ENCODE results near the gene ASTN2. TPM values are rescaled to one million over a fixed set of nuclear protein-coding genes. Genes with fewer than 3 reads are reported as not detected.

The ASTN2 gene
- total RNA-seq, 1 donor from 2014 or later: 10.0 TPM

DNA sequence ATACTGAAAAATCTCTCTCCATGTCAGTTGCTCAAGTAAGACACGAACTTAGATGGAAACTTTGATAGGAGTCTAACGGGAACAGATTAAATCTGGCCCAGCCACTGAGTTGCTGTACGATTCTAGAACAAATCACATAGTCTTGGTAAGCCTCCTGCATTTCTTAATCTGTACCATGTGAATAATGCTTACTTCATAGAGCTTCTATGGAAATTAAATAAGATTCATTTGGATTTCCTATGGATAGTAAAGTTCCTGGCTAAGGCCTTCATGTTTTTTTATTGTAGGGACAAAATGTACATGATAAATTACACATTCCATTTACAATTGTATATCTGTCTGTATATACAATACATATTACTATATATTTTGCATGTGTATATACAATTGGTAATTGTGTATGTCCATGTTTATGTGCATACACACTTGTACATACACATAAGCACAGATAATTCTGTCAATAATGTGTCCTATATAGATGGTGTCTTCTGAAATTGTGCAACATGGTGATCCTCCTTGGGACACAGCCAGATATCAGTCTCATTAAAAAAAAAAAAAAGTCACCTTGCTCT is 397.4 kb downstream of the ASTN2 start:
- H3K36me3 Mint-ChIP-seq (ENCODE audit: low read depth, unreplicated experiment): no peaks in the 10 kb centered on the region
- no peak for DNase-seq (ENCODE audit: low spot score)
- no peaks in the 10 kb centered on the region for H3K4me1 Mint-ChIP-seq (ENCODE audit: unreplicated experiment)
- H3K9me3 Mint-ChIP-seq (ENCODE audit: unreplicated experiment): no peaks in the 10 kb centered on the region
- H3K4me3 Mint-ChIP-seq (ENCODE audit: unreplicated experiment): no peak overlapping the region
- TF ChIP-seq, protein P1, sequence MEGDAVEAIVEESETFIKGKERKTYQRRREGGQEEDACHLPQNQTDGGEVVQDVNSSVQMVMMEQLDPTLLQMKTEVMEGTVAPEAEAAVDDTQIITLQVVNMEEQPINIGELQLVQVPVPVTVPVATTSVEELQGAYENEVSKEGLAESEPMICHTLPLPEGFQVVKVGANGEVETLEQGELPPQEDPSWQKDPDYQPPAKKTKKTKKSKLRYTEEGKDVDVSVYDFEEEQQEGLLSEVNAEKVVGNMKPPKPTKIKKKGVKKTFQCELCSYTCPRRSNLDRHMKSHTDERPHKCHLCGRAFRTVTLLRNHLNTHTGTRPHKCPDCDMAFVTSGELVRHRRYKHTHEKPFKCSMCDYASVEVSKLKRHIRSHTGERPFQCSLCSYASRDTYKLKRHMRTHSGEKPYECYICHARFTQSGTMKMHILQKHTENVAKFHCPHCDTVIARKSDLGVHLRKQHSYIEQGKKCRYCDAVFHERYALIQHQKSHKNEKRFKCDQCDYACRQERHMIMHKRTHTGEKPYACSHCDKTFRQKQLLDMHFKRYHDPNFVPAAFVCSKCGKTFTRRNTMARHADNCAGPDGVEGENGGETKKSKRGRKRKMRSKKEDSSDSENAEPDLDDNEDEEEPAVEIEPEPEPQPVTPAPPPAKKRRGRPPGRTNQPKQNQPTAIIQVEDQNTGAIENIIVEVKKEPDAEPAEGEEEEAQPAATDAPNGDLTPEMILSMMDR (IDR thresholded peaks at IDR 0.05; ENCODE audit: unreplicated experiment): no peak
- H3K27ac Mint-ChIP-seq (ENCODE audit: unreplicated experiment): no peak overlapping the region
- no peaks in the 10 kb centered on the region for H3K27me3 Mint-ChIP-seq (ENCODE audit: unreplicated experiment)

GRCh38 chr9:117014061-117014460 is 400.8 kb downstream of the ASTN2 start:
- Mint-ChIP-seq H3K27me3 (ENCODE audit: unreplicated experiment) (no peaks in the 10 kb centered on the region), H3K4me3 (ENCODE audit: unreplicated experiment) (no peak overlapping the region), H3K27ac (ENCODE audit: unreplicated experiment) (no peak overlapping the region), H3K9me3 (ENCODE audit: unreplicated experiment) (no peaks in the 10 kb centered on the region), H3K36me3 (ENCODE audit: low read depth, unreplicated experiment) (no peaks in the 10 kb centered on the region), H3K4me1 (ENCODE audit: unreplicated experiment) (no peaks in the 10 kb centered on the region)
- TF ChIP-seq, protein P1 (IDR thresholded peaks at IDR 0.05; ENCODE audit: unreplicated experiment): no peak
- DNase-seq (ENCODE audit: low spot score): no peak

DNA sequence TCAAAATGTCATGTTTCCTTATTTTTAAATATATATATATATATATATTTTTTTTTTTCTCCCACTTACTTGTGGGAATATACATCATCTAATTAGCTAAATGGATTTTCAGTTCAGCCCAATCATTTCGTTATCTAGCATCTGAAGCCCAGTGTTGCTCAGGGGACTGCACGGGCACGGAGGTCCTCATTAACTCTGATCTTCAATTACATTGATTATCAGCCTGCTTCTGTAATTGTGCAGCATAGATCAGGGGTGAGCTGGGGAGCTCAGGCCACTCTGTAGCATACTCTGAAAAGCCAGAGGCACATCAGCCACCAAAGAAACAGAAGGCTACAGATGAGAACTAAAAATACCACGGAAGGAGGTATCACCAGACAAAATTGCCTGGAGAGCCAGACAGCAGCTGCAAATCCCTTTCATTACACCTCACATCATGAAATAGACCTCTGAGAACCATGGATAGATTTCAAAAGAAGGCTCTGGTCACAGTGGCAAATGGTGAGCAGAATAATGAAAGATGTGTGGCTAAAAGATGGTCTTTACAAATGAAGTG is 401.3 kb downstream of the ASTN2 start:
- no peaks in the 10 kb centered on the region for H3K27me3 Mint-ChIP-seq (ENCODE audit: unreplicated experiment)
- TF ChIP-seq, protein P1 (IDR thresholded peaks at IDR 0.05; ENCODE audit: unreplicated experiment): no peak
- H3K4me1 Mint-ChIP-seq (ENCODE audit: unreplicated experiment): no peaks in the 10 kb centered on the region
- no peak overlapping the region for H3K27ac Mint-ChIP-seq (ENCODE audit: unreplicated experiment)
- no peaks in the 10 kb centered on the region for H3K36me3 Mint-ChIP-seq (ENCODE audit: low read depth, unreplicated experiment)
- DNase-seq (ENCODE audit: low spot score): no peak
- H3K4me3 Mint-ChIP-seq (ENCODE audit: unreplicated experiment): no peak overlapping the region
- H3K9me3 Mint-ChIP-seq (ENCODE audit: unreplicated experiment): no peaks in the 10 kb centered on the region

GRCh38 chr9:117010061-117010460 is 404.8 kb downstream of the ASTN2 start:
- Mint-ChIP-seq H3K27me3 (ENCODE audit: unreplicated experiment) (no peaks in the 10 kb centered on the region), H3K9me3 (ENCODE audit: unreplicated experiment) (no peaks in the 10 kb centered on the region), H3K27ac (ENCODE audit: unreplicated experiment) (no peak overlapping the region), H3K4me1 (ENCODE audit: unreplicated experiment) (peaks cover 6% of the 10 kb centered on the region), H3K4me3 (ENCODE audit: unreplicated experiment) (no peak overlapping the region), H3K36me3 (ENCODE audit: low read depth, unreplicated experiment) (no peaks in the 10 kb centered on the region)
- no peak for DNase-seq (ENCODE audit: low spot score)
- TF ChIP-seq, protein P1 (IDR thresholded peaks at IDR 0.05; ENCODE audit: unreplicated experiment): no peak

GRCh38 chr9:117008876-117009275 is 406.0 kb downstream of the ASTN2 start:
- TF ChIP-seq, protein P1 (IDR thresholded peaks at IDR 0.05; ENCODE audit: unreplicated experiment): no peak
- no peak overlapping the region for H3K27ac Mint-ChIP-seq (ENCODE audit: unreplicated experiment)
- no peaks in the 10 kb centered on the region for H3K9me3 Mint-ChIP-seq (ENCODE audit: unreplicated experiment)
- no peaks in the 10 kb centered on the region for H3K36me3 Mint-ChIP-seq (ENCODE audit: low read depth, unreplicated experiment)
- no peak for DNase-seq (ENCODE audit: low spot score)
- no peaks in the 10 kb centered on the region for H3K27me3 Mint-ChIP-seq (ENCODE audit: unreplicated experiment)
- no peak overlapping the region for H3K4me3 Mint-ChIP-seq (ENCODE audit: unreplicated experiment)
- H3K4me1 Mint-ChIP-seq (ENCODE audit: unreplicated experiment): peaks cover 6% of the 10 kb centered on the region
